CD4-positive, alpha-beta T cell (primary cell): Measurements from ENCODE around the gene UROD. TPM values are rescaled to one million over a fixed set of nuclear protein-coding genes. Genes with fewer than 3 reads are reported as not detected.

Experiments
- ATAC-seq: fragments of 200-7000 bp; cut with Tn5 transposase; one replicate; pipeline ENCODE4 v1.10.0; 2022; ENCODE audit warnings: mild to moderate bottlenecking; ENCODE audit not compliant: poor library complexity
- CTCF ChIA-PET: fragments of 350-600 bp; sonication (Branson Sonifier 250); formaldehyde crosslinking; loops from one replicate; lab custom pipeline; 2021; ENCODE audit warnings: antibody characterized with exemption, inconsistent platforms; lab: Charles Lee
- POLR2A ChIA-PET: fragments of 350-600 bp; sonication (Branson Sonifier 250); formaldehyde crosslinking; loops from one replicate; lab custom pipeline; 2021; ENCODE audit warnings: antibody characterized with exemption, inconsistent platforms; lab: Charles Lee
- DNase-seq, 14 experiments: peaks; one replicate each; pipeline ENCODE4 v3.0.0-alpha.2; 2013 to 2020; ENCODE audit warnings: mixed read lengths in 2 of 14
- H3K27ac ChIP-seq, 2 donors: one replicate each; pipeline versions ENCODE4 v1.5.1 to v1.7.0; 2013; ENCODE audit warnings: low read length in 2 of 2, low read depth in 1 of 2, mild to moderate bottlenecking in 1 of 2
- H3K27me3 ChIP-seq, 2 experiments: 1 replicate in 1 of 2; 2 replicates in 1 of 2; pipeline versions ENCODE4 v1.6.1 to v1.7.0; 2013; ENCODE audit warnings: low read length in 2 of 2, control low read depth in 1 of 2, mild to moderate bottlenecking in 1 of 2, moderate library complexity in 1 of 2; ENCODE audit not compliant: insufficient read depth in 2 of 2, control insufficient read depth in 1 of 2
- H3K36me3 ChIP-seq: one replicate; pipeline ENCODE4 v1.6.1; 2013; ENCODE audit warnings: low read length, control low read depth; ENCODE audit not compliant: insufficient read depth
- H3K4me1 ChIP-seq: one replicate; pipeline ENCODE4 v1.6.1; 2013; ENCODE audit warnings: low read length, control low read depth; ENCODE audit not compliant: insufficient read depth
- H3K4me3 ChIP-seq: one replicate; pipeline ENCODE4 v1.5.1; 2013; ENCODE audit warnings: mild to moderate bottlenecking, low read length, moderate library complexity
- H3K9me3 ChIP-seq, 2 experiments: 1 replicate in 1 of 2; 2 replicates in 1 of 2; pipeline versions ENCODE4 v1.6.1 to v1.7.0; 2013; ENCODE audit warnings: low read length in 2 of 2, mild to moderate bottlenecking in 2 of 2, control low read depth in 1 of 2, moderate library complexity in 1 of 2; ENCODE audit not compliant: control insufficient read depth in 1 of 2, insufficient read depth in 1 of 2
- H3K27ac Mint-ChIP-seq: one replicate; pipeline ENCODE4 v1.8.0; 2020; ENCODE audit warnings: mixed read lengths
- H3K27me3 Mint-ChIP-seq: one replicate; pipeline ENCODE4 v1.8.0; 2021; ENCODE audit warnings: mixed read lengths
- H3K36me3 Mint-ChIP-seq: one replicate; pipeline ENCODE4 v1.8.0; 2021; ENCODE audit warnings: low read depth, mixed read lengths
- H3K4me1 Mint-ChIP-seq: one replicate; pipeline ENCODE4 v1.8.0; 2021; ENCODE audit warnings: low read depth, mixed read lengths
- H3K4me3 Mint-ChIP-seq: one replicate; pipeline ENCODE4 v1.8.0; 2020; ENCODE audit warnings: mild to moderate bottlenecking, mixed read lengths
- H3K9me3 Mint-ChIP-seq: one replicate; pipeline ENCODE4 v1.8.0; 2020; ENCODE audit warnings: mixed read lengths
- intact Hi-C, 2 experiments: fragments of 100-400 bp; cut with DNase I in 1 of 2; cut with micrococcal nuclease in 1 of 2; formaldehyde crosslinking; loops; one replicate each; pipeline versions ENCODE4 v1.15.1 to v1.9.0; 2023 to 2025; cut with DNase I, micrococcal nuclease
- total RNA-seq, 174 experiments: library from RNA in 2 of 174; stranded (reverse) in 2 of 174; gene quantifications; one replicate each; pipeline ENCODE4 v1.2.3 and lab custom pipeline; 2021 to 2026
- TF ChIP-seq, protein P1 (sequence below): fragments of 200-600 bp; IDR thresholded peaks from one replicate; pipeline ENCODE4 v1.8.0; 2022; ENCODE audit warnings: antibody characterized with exemption, mild to moderate bottlenecking

Gene UROD
- total RNA-seq, 2 experiments from 2014 or later: 41.0 to 42.4 TPM

DNA sequence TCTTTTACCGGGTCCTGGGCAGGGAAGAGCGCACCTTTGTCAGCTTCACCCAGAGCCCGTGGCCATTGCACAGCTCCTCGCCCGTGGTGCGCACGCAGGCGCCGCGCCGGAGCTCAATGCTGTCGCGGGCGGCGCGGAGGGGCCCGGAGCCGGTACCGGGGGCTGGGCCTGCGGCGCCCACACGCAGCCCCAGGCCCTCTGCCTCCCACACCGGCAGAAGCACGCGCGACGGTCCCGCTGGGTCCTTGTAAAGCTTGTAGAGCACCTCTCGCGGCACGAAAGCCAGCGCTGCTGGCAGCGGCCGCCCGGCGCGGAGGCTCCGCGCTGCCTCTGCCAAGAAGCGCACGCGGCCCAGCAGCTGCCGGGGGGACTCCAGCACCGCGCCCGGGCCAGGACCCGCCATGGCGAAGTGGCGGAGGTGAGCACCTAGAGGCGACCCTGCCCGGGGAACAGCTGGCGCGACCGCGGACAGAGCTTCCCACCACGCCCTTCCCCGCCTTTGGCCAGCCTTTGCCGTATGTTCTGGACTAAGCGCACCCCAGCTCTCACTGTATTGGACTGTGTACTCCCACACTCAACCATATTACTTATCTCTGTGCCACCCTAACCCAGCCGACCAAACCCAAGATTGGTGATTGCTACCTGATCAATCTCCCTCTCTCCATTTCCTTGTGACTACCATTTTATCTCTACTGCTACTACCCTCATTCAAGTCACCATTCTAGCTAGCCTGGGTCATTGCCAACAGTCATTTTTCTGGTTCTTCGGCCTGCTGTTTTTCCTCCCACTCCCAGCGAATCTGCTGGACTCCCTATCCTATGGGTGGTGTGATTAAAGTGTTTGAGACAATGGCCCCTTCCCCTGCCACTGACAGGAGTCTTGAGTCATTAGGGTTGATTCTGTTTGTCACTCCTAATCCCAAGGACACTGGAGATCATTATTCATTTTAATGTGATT, 921 bp upstream of the UROD start, which contains the start of gene HECTD3:
HECTD3 (minus strand) TSS at position 470 of the 957 bp plus-strand sequence; CDS start at position 403, 67 bp downstream.
- Histone ChIP-seq H3K4me1 (peaks cover 63% of the 10 kb centered on the region), H3K27ac (peak within 1 kb of the TSS; percentile 59 to 62), H3K9me3 (no peaks in the 10 kb centered on the region), H3K4me3 (peak within 1 kb of the TSS; percentile 84), H3K36me3 (peaks cover 48% of the 10 kb centered on the region), H3K27me3 (no peaks in the 10 kb centered on the region)
- Mint-ChIP-seq H3K4me1 (peaks cover 61% of the 10 kb centered on the region), H3K36me3 (peaks cover 69% of the 10 kb centered on the region), H3K4me3 (peak within 1 kb of the TSS; percentile 91), H3K27ac (peak within 1 kb of the TSS; percentile 91), H3K9me3 (no peaks in the 10 kb centered on the region), H3K27me3 (no peaks in the 10 kb centered on the region)
- TF ChIP-seq, protein P1, sequence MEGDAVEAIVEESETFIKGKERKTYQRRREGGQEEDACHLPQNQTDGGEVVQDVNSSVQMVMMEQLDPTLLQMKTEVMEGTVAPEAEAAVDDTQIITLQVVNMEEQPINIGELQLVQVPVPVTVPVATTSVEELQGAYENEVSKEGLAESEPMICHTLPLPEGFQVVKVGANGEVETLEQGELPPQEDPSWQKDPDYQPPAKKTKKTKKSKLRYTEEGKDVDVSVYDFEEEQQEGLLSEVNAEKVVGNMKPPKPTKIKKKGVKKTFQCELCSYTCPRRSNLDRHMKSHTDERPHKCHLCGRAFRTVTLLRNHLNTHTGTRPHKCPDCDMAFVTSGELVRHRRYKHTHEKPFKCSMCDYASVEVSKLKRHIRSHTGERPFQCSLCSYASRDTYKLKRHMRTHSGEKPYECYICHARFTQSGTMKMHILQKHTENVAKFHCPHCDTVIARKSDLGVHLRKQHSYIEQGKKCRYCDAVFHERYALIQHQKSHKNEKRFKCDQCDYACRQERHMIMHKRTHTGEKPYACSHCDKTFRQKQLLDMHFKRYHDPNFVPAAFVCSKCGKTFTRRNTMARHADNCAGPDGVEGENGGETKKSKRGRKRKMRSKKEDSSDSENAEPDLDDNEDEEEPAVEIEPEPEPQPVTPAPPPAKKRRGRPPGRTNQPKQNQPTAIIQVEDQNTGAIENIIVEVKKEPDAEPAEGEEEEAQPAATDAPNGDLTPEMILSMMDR: no peak
- ChIA-PET POLR2A (interaction anchor here (0.5 to 6.9 kb wide), 38 partner anchors 10 to 676 kb away, joined by 3 to 141 read pairs (median 6); partner anchors contain the start of genes AKR1A1, ARMH1, BEST4 and BTBD19), CTCF (interaction anchor here (0.6 to 6.4 kb wide), 9 partner anchors 25 to 481 kb away, joined by 3 to 66 read pairs (median 4); partner anchors contain the start of genes EIF2B3, RNU5D-1 and TESK2)
- peak; percentile 37 to 86 (median 62) for DNase-seq
- intact Hi-C loops: loop anchor here (1.0 to 10.0 kb wide), 8 partner anchors 25 to 676 kb away; partner anchors contain the start of genes GPBP1L1 (in 2 of the 2), TMEM69 (in 2 of the 2), BTBD19 (in 1 of the 2) and DYNLT4 (in 1 of the 2)
- ATAC-seq: peak; percentile 45

DNA sequence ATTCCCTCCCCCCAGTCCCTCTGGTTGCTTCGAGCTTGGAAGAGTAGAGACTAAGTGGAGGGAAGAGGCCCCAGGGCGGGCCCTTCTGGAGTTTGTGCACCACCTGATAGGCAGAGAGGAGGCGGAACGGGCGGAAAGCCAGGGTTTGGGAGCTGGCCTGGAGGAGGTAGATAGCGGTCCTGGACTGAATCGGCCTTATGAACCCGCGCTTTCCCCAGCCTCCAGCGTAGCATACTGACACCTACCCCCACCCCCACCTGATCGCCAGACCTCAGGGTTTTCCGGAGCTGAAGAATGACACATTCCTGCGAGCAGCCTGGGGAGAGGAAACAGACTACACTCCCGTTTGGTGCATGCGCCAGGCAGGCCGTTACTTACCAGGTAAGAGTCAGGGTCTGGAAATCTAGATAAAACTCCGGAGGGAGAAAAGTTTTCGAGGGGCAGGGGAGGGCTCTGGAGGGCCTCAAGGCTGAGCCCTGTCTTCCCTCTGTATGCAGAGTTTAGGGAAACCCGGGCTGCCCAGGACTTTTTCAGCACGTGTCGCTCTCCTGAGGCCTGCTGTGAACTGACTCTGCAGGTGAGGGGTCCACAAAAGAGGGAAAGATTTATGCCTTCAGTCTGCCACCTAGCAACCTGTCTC, 705 bp downstream of the UROD start:
- H3K36me3 ChIP-seq: peaks cover 34% of the 10 kb centered on the region
- Mint-ChIP-seq H3K4me3 (peak overlapping the region; percentile 89), H3K9me3 (no peaks in the 10 kb centered on the region), H3K36me3 (peaks cover 53% of the 10 kb centered on the region), H3K27ac (peak overlapping the region; percentile 91), H3K4me1 (peaks cover 61% of the 10 kb centered on the region), H3K27me3 (no peaks in the 10 kb centered on the region)
- no peak for ATAC-seq
- ChIA-PET POLR2A (interaction anchor here (0.8 to 6.9 kb wide), 23 partner anchors 24 to 674 kb away, joined by 3 to 141 read pairs (median 9); partner anchors contain the start of genes AKR1A1, BTBD19, CCDC163 and DYNLT4), CTCF (interaction anchor here (2.0 to 6.4 kb wide), 3 partner anchors 289 to 480 kb away, joined by 14 to 66 read pairs (median 20); partner anchors contain the start of gene TESK2)
- peak in 6 of 14 experiments; percentile 14 to 59 (median 42) for DNase-seq
- no peaks in the 10 kb centered on the region for H3K9me3 ChIP-seq
- no peaks in the 10 kb centered on the region for H3K27me3 ChIP-seq
- H3K27ac ChIP-seq: peak overlapping the region in 1 of 2 donors; percentile 59
- intact Hi-C loops: loop anchor here (1.0 to 10.0 kb wide), 11 partner anchors 26 to 675 kb away; partner anchors contain the start of genes GPBP1L1 (in 2 of the 2), TMEM69 (in 2 of the 2), BTBD19 (in 1 of the 2) and DYNLT4 (in 1 of the 2)
- H3K4me1 ChIP-seq: peaks cover 63% of the 10 kb centered on the region
- TF ChIP-seq, protein P1: no peak
- H3K4me3 ChIP-seq: peak overlapping the region; percentile 84
